HG03025 (cell line): ENCODE data around the gene THAP7.

Source experiments
- ATAC-seq: cut with Tn5 transposase; IDR thresholded peaks from one replicate; pipeline ENCODE4 v1.9.1; 2021; ENCODE audit warnings: mild to moderate bottlenecking, moderate library complexity; ENCODE audit not compliant: unreplicated experiment, low FRiP score

Gene THAP7

DNA sequence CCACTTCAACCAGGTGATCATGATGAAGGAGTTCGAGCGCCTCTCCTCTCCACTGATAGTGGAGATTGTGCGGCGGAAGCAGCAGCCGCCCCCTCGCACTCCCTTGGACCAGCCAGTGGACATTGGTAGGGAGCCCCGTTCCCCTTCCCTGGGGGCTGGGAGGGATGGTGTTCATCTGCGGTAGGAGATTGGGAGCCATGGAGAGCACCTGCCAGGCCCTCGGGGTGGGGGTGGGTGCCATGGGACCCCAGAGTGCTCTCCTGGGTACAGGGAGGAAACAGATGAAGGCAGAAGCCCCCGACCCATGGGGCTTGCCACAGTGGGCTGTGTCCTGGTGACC is 7.0 kb downstream of the THAP7 start:
- no peak for ATAC-seq

DNA sequence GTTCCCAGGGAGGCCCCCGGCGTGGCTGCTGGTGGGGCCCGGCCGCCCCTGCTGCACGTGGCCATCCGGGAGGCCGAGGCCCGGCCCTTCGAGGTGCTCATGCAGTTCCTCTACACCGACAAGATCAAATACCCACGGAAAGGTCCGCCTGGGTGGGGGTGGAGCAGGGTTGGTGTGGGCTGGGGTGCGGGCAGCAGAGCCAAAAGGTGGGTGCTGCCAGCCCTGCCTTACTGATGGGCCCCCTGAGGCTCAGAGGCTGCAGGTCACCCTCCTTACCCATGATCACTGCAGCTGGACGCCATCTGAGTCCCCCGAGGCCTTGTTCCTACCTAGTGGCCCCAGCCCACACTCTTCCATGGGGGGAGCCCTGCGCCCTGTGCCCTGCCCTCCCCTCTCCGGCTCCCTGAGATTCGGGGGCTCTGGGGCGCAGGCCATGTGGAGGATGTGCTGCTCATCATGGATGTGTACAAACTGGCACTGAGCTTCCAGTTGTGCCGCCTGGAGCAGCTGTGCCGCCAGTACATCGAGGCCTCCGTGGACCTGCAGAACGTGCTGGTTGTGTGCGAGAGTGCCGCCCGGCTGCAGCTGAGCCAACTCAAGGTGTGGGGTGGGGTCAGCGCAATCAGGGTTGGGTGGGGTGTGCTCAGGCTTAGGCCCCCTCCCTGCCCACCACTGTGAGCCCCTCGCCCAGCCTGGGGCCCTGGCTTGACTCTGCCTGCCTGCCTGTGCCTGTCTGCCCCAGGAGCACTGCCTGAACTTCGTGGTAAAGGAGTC is 7.6 kb downstream of the THAP7 start:
- ATAC-seq: no peak

DNA sequence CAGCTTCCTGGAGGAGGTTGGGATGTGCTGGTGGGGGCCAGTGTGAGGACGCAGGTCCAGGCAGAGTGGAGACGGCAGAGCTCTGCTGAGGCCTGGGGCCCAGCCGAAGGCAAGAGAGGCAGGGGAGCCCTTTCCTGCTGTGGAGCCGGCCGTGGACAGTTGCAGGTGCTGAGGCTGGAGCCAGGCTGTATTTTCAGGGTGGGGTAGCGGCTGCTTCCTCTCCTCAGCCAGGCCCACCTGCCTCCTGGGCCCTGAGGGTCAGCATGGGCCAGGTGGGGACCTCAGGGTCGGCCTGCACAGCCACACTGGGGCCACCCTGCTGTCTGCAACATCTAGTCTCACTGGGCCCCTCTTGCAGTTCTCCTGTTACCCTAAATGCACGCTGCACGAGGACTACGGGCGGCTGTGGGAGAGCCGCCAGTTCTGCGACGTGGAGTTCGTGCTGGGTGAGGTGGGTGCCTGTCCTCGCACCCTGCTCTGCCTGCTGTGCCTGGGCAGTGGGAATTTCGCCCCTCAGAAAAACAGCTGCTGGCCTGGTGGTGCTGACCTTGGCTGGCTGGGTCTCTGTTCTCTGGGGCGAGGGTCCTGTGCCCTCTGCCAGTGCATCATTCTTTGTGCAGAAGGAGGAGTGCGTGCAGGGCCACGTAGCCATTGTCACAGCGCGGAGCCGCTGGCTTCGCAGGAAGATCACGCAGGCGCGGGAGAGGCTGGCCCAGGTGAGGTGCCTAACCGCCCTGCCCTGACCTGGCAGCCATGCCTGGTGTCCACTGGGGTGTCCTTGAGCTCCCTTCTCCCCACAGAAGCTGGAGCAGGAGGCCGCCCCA is 8.4 kb downstream of the THAP7 start:
- no peak for ATAC-seq

DNA sequence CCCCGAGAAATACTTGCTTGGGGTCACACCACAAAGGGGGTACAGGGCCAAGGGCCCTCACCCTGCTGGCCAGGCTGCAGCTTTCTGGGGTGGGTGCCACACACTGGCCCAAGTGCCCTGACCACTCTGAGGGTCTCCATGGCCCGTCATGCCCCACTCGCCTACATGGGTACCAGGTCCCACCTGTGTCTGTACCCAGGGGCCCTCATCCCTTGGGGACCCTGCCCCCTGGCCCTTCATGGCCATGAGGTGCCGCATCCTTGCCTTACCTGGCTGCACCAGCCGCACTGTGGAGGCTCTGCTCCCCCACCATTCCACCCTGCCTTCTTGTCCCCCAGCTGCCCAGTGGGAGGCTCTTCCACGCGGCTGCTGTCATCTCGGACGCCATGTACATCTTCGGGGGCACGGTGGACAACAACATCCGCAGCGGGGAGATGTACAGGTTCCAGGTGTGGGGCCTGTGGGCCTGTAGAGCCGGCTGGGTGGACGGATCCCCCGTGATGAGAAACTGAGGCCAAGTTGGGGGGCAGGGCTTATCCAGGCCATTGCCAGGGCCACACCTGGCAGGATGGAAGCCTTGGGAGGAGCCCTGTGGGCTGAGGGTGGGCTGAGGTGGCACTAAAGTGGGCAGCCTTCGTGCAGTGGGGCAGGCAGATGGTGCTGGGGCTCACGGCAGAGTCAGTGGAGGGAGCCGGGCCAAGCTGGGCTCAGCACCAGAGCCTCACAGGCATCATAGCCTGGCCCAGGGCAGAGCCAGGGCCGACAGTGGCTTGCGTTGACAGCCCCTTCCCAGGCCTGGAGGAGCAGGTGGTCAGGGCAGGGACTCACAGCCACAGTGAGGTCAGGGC is 9.2 kb downstream of the THAP7 start:
- no peak for ATAC-seq

DNA sequence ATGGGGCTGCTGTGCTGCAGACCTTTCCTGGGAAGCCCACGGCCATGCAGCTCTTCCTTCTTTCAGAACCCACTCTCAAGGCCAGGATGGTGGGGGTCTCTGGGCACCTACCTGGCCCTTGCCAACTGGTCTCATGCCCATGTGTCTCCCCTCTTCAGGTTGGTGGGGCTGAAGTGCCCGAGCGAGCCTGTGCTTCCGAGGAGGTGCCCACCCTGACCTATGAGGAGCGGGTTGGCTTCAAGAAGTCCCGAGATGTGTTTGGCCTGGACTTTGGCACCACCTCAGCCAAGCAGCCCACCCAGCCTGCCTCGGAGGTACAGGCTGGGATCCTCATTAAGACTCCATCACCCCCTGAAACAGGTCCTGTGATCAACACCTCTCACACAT is 9.9 kb downstream of the THAP7 start:
- ATAC-seq: no peak

DNA sequence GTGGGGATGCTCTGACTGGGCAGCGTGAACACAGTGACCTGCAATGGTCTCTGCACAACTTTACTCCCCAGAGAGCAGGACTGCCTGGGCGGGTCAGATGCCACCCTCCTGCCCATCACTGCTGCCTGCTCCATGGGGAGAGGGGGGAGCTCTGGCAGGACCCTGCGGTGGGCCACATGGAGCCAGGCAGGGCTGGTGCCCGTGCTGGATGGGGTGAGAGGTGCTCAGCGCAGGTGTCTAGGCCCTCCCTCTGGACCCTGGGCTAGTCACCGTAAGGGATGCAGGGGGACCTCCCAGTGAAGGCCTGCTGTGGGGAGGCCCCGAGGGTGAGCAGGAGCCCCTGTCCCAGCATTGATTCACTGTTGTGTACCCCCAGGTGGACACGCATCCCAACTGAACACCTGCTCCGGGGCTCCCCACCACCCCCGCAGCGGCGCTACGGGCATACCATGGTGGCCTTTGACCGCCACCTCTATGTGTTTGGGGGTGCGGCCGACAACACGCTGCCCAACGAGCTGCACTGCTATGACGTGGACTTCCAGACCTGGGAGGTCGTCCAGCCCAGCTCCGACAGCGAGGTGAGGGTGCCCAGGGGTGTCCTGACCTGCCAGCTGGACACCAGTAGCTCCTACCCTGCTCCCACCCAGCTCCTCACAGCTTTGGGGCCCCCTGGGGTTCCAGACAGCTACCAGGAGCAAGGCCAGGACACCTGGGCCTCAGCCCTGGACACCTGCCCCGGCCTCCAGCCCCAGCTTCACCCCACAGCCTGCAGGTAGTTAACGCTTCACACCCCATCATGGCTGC is 10.5 kb downstream of the THAP7 start:
- ATAC-seq: no peak

DNA sequence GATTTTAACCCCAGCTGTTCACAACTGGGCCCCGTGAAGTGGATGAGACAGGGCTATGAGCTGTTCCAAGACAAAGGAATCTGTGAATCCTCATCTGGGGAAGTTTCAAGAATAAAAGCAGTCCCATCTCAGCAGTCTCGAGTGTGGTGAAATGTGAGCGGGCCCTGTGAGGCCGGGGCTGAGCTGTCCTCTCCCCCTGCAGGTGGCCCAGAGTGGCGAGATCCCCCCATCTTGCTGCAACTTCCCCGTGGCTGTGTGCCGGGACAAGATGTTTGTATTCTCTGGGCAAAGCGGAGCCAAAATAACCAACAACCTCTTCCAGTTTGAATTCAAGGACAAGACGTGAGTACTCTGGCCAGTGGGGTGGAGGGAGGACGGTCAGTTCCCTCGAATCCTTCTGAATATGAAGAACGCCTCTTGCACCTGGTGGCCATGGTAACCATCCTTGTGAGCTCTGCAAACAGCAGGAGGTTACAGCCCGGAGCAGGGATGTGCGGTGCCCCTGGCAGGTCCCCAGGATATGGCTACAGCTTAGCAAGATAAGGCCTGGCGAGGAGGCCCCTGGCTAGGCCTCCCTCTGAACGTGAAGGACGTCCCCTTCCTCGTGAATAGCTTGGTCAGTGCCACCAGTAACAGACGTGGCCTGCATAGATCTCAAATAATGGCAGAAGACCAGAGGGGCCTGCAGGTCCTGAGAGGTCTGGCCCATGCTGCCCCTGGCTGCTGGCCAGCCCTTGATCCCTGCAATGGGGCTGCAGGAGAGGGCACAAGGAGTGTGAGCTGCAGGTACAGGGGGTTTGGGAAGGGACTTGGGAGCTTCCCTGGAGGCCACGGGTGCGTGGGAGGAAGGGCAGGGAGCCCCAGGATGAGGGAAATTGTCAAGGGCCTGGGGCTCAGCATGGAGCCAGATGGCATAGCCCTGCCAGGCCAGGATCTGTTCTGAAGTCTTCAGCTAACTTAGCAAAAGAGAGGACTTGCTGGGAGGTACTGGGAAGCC is 11.4 kb downstream of the THAP7 start:
- ATAC-seq: no peak

DNA sequence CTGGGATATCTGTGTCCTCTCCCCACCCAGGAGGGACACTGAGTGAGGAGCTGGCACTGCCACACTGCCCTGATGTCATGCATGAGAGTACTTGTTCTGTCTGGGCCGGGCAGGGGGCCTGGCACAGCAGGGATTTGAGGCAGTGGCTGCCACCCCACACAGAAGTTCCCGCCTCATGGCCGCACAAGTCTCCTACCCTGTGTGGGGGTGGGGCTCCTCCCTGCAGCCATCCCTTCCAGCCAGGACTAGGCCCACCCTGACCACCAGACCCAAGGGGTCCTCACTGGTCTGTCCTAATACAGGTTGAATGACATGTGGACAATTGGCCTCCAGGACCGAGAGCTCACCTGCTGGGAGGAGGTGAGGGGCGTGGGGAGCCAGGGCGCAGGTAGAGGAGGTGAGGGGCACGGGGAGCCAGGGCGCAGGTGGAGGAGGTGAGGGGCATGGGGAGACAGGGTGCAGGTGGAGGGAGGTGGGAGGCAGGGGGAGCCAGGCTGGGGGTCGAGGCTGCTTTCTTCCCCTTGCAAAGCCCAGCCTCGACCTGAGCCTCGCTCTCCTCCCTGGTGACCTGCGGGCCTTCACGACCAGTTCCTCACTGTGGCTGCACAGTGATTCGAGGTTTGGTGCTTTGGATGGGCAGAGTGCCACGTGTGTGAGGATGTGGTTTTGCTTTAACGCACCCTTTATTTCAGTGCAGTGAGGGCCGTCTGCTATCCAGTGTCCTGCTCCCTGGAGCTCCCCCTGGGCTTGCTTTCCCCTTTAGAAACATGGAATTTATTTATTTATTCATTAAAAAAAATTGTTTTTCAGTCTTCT is 12.4 kb downstream of the THAP7 start:
- ATAC-seq: no peak

DNA sequence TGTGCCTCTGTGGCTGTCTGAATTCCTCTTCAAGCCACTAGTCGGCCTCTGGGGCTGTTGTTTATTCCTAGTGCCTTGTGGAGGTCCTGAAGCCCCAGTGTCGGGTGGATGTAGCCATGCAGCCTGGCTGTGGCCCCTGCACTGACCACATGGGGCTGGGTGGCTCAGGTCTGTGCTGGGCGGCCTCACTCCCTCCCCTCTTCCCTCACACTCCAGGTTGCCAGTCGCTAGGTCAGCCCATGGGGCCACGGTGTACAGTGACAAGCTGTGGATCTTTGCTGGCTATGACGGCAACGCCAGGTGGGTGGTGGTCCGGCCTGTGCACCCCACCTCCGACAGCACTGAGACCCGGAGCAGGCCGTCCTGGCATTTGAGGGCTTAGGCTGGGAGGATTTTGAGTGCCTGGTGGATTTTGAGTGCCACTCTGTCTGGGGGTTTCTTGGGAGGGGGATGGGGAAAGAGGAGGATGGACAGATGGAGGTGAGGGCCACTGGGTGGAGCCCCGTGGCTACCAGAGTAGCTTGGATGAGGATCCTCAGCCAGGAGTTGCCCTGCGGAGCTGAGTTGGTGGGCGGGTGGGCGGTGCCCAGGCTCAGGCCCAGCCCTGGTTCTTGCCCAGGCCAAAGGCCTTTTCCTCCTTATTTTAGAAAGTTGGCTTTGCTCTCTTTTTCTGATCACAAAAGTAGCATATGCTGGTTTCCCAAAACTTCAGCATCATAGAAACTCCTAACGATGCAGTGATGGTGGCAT is 13.2 kb downstream of the THAP7 start:
- no peak for ATAC-seq

DNA sequence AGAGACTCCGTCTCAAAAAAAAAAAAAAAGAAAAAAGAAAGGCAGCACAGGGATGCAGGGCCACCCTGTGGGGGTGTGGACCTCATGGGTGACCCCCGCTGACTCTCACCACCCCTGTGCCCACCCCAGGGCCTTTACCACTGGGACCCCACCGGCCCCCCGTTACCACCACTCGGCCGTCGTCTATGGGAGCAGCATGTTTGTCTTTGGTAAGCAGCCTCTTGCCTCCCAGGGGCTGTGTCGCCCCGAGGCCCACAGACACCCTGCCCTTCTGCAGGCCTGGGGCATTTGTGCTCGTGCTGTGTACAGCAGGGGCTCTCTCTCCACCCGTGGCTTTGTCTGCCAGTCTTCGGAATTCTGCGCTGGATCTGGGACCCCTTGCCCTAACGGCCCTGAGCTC is 14.5 kb downstream of the THAP7 start:
- ATAC-seq: no peak

DNA sequence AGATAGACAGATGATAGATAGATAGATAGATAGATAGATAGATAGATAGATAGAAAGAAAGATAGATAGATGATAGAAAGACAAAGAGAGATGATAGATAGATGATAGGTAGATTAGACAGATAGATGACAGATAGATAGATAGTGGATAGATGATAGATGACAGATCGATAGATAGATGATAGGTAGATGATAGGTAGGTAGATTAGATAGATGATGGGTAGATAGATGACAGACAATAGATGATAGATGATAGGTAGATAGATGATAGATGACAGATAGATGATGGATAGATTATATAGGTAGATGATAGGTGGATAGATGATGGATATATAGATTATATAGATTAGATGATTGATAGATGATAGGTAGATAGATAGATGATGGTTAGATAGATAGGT is 15.6 kb downstream of the THAP7 start:
- ATAC-seq: no peak

DNA sequence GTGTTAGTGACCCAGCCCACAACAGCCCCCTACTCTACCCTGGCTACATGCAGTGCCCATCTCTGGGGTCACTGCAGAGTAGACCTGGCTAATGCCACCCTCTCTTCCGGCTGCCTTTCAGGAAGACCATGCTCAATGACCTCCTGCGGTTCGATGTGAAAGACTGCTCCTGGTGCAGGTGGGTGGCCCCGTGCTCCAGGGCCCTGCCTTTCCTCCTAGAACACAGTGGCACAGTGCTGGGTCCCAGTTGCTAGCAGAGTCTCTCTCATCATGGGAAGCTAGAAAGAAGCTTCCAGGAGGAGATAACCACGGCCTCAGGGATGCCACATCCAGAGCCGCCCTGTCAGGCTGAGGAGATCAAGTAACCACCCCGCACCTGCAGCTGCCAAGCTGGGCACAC is 16.2 kb downstream of the THAP7 start:
- ATAC-seq: no peak

DNA sequence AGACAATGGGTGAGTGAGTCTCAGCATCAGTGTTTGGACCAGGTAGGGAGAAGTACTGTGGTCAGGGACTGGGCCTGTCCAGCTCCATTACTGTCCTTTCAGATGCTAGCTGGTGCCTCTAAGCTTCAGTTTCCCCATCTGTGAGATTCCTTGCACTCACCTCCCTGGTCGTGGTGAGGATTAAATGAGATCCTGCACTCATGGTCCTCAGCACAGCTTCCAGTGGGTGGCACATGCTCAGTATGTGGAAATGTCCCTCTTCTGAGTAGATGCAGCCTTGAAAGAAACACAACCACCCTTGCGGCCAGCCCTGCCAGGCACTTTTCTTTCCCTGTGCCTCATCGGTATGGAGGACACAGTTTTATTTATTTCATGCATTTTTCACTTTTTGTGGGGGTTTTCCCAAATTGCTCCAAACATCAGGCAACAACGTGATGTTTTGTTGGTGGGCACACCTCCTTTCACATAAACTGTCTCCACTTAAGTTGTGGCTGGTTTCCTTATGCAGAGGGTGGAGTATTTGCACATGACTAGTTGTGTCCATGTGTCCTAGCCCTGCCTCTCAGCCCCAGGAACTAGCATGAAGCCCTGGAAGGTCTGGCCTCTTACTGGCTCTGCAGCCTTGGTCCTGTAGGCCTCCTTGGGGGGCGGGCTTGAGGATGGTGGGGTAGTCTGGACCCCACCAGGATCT is 18.7 kb downstream of the THAP7 start:
- no peak for ATAC-seq

DNA sequence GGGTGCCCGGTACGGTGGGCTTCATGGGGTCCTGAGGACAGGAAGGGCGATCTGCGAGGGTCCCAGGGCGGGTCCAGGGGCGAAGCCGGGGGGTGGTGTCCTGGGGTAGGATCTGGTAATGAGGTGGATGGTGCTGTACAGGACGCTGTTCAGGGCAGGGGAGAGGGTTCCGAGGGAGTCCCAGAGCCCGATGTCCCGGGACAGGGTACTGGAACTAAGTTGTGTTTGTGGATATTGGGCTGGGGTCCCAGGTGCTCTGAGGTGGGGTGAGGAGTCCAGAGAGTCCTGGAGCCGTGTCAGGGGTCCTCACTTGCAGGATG is 19.4 kb downstream of the THAP7 start:
- ATAC-seq: peak; percentile 15

DNA sequence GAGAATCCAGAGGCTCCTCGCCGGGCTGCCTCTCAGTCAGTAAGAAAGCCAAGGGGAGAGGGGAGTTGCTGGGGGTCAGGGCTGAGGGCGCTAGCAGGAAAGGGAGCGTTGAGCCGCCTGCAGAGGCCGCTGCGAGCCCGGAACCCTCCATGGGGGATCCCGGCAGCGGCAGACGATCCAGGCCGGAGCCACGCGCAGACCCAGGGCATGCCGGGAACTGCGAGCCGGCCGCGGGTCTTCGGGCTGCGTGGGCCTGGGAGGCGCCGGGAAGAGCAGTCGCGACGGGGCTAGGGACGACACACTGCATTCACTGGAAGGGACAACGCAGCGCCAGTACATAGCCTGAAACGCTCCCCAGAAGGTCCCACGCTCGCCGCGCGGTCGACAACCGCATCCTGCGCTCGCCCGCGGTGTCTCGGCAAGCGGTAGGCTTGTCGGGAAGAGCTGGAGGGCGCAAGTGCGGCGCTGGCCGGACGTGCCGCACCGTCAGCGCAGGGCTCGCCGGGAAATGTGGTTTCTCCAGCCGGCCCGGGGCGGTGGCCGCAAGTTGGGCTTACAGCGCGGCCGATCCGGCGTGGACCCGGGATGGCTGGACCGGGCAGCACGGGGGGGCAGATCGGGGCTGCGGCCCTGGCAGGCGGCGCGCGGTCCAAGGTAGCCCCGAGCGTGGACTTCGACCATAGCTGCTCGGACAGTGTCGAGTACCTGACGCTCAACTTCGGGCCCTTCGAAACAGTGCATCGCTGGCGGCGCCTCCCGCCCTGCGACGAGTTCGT is 19.9 kb downstream of the THAP7 start, which contains the start of gene LZTR1:
TSS of gene LZTR1 (plus strand) at position 511 of the 776 bp plus-strand sequence. CDS start at position 586, 75 bp downstream.
- ATAC-seq: peak; percentile 75

DNA sequence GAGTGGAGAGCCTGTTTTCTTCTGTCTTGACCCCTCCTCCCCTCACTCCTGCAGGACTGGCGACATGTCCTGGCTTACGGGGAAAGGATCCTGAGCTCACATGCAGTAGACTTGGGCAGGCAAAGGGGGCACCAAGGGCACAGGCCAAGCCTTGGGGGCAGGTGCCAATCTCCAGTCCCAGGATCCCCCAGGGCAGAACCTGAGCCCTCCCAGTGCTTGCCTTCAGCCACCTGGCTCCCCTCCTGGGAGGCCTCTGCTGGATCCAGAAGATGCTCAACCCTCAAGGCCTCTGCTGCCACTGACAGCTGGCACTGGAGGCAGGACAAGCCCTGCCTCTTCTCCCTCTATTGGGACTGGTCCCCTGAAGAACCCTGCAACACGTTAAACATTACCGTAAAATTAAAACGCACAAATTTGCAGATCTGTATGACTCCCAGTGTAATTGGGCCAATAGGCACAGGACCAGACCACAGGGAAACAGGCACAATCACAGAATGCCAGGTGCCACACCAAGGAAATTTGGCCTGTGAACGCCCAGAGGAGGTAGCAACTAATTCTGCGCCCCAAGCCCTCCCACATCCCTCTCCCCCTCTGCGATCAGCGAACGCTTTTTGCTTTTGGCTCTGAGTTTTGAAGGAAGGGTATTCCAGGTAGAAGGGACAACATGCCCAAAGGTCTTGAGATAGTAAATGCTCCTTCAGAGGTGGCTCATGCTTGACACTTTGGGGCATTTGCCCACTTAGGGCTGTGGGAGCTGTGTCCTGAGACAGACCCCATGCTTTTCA is 20.8 kb downstream of the THAP7 start:
- no peak for ATAC-seq
